Glomerular endothelial cell (primary cell): ENCODE results near the gene ATPAF1. TPM values are rescaled to one million over a fixed set of nuclear protein-coding genes. Genes with fewer than 3 reads are reported as not detected.
"Not testable (repeated sequence)": the region's sequence is repeated elsewhere in the genome, so short reads cannot be mapped to it uniquely, and the experiment has no call there.

ENCODE experiments used
- DNase-seq: peaks from one replicate; pipeline ENCODE4 v3.0.0-alpha.2; 2011; ENCODE audit warnings: low read depth, low spot score; ENCODE audit errors: extremely low read depth
- total RNA-seq: library from RNA; depleted of rRNA; stranded (reverse); fragments of >200 nt; gene quantifications from 2 replicates; pipeline ENCODE4 v1.2.3, GENCODE V29; 2015

Gene ATPAF1
- total RNA-seq, 1 donor from 2014 or later = 20.1 TPM

DNA sequence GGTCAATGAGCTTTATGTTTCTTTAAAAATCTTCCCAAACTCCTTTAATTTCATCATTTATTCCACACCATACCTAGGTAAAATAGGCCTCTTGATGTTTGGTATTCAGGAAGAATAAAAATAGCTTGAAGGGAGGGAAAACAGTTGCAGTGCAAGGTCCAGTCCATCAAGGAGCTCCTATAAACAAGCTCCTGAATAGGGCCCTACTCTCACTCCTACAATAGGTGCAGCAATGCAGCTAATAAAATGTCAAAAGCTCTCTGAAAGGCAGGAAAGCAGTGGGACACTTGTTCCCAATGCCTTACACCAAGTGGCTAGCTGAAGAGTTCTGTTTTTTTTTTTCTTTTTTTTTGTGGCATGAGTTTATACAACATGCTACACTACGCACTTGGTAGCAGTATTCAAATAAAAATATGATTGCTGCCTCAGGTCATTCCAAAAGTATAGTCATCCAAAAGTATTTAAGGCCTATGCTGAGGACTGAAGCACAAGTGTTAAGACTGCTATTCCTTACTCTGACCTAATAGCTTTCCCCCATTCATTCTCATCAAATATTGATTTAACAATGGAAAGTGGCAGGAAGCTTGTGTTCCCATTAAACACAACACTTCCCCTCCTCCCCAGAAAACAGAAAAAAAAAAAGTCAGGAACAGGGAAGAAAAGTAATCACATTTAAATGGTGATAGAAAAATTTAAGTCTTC lies 13.3 kb upstream of the ATPAF1 start:
- no peak for DNase-seq

GRCh38 chr1:46679789-46680573 lies 11.8 kb upstream of the ATPAF1 start:
- no peak for DNase-seq

- DNase-seq = no peak
Observed at GRCh38 chr1:46677339-46677738, 9.2 kb upstream of the ATPAF1 start.

DNA sequence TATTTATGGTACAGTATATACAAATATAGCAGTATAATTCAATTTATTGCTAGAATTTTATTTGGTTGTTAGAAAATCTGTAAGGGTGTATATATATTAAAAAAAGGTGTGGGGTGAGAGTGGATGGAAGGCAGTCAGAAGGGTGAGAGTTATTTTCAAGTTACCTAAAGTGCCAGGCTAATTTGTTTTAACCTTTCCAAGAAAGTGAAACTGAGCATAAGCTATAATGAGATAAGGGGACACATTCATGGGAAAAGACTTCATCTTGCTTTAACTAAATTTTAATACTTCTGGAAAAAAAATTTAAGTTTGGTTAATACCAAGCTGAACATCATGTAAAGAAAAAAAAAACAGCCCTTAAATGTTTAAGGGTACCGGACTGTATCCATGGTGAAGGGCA lies 8.4 kb upstream of the ATPAF1 start:
- no peak for DNase-seq

GRCh38 chr1:46675549-46676314 lies 7.6 kb upstream of the ATPAF1 start:
- no peak for DNase-seq

GRCh38 chr1:46673749-46674182 lies 5.6 kb upstream of the ATPAF1 start:
- DNase-seq = no peak

GRCh38 chr1:46672696-46673095 lies 4.5 kb upstream of the ATPAF1 start:
- no peak for DNase-seq

DNA sequence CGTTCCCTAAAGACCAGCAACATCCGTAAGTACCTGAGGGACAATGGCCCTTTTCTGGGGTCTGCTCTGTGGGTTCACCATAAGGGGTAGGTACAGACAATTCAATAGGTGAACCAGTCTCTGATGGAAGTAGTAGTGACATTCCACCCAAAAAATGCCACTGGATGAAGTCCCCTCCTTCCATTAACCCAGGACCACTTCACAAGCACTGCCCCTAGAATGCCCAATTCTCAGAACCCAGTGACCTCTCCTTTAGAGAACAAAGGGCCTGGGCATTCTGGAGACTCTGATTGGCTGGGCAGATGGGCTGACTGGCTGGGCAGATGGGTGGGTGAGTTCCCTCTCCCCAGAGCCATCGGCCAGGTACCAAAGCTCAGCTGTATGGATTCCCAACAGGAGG lies 3.4 kb upstream of the ATPAF1 start, which contains the start of gene TEX38:
Gene TEX38 (plus strand): TSS at position 301 of the 400 bp plus-strand sequence. CDS start 81 bp downstream, at position 382.
- DNase-seq = no peak

DNA sequence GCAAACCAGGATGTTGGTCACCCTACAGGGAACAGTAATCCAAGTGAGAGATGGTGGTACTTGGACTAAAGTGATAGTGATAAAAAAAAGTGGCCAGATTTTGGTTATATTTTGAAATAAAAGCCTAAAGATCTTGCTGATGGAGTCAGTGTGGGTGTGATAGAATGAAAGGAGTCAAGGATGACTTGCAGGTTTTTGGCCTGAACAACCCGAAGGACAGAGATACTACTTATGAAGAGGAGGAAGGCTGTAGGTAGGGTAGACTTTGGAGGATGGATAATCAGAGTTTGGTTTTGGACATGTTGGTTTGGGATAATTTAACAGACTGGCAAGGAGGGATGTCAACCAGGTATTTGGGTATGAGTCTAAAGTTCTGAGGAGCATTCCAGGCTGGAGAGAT lies 2.0 kb upstream of the ATPAF1 start:
- DNase-seq = no peak

DNA sequence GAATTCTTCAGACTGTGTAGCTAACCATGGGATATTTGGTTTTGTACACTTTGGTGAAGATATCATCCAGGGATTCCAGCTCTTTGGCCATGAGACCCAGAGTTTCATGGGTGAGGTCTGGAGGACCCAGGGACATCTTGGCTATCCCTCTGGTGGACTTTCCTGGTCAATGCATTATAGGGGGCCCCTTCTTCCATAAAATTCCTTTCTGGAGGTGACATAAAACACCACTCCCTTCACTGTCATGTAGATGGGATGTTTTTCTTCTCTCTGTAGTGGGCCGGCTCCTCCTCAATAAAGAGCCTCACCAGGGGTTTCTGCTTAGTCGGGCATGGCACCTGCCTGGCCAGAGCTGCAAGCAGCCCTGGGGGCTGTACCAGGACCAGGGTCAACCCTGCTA lies 2.2 kb downstream of the ATPAF1 start:
- DNase-seq = no peak

DNA sequence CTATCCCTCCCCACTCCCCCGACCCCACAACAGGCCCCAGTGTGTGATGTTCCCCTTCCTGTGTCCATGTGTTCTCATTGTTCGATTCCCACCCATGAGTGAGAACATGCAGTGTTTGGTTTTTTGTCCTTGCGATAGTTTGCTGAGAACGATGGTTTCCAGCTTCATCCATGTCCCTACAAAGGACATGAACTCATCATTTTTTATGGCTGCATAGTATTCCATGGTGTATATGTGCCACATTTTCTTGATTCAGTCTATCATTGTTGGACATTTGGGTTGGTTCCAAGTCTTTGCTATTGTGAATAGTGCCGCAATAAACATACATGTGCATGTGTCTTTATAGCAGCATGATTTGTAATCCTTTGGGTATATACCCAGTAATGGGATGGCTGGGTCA lies 5.2 kb downstream of the ATPAF1 start:
- DNase-seq = not testable (repeated sequence)

DNA sequence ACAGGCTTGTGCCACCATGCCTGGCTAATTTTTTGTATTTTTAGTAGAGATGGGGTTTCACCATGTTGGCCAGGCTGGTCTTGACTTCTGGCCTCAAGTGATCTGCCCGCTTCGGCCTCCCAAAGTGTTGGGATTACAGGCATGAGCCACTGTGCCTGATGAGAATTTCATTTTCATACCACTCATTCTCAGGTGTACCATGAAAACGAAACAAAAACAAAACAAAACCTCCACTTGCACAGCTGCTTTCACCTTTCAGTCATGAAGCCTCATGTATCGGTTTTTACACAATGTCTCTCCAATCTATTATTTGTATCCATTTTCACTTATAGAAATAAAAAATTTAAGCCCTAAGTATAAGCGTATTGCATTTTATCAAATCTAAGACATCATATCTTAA lies 8.0 kb downstream of the ATPAF1 start:
- not testable (repeated sequence) for DNase-seq

DNA sequence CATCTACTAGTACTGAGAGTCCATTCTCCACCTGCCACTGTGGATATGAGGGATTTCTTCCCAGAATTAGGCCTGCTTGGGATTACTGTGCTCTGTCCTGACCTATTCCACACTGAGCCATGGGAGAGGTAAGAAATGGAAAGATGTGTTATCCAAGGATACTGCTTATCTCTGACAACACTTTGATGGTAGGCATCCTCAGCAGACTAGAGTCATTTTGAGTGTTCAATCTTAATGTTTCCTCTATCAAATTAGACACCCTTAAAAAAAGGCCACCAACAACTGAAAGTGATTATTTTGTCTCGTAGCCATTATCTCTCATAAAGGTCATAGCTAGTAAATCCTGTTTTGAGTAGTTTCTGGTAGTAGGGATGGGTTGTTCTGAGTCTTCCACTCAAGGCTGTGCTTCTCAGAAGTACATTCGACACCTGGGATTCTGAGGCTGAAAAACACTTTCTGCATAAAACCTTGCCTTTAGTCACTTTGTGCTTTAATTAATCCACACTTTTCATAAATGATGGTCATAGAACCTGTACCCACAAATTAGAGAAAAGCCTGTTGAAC lies 8.8 kb downstream of the ATPAF1 start:
- DNase-seq = no peak

GRCh38 chr1:46657775-46658174 lies 10.4 kb downstream of the ATPAF1 start:
- no peak for DNase-seq

DNA sequence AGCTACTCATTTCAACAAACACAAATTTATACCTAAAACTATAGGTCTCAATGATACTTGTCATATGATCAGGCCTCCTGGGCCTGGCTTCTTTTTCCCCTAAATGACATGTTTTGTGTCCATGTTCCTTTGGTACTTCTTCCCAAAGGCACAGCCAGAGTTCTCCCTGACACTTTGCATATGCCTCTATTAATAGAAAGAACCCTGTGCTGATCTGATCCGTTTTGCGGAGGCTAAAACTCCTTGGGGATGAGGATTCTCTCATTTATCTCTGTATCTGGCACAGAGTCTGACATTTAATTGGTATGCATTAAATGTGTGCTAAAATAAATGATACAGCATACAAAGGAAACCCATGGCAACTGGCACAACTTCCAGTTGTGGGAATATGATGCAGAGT lies 11.5 kb downstream of the ATPAF1 start:
- no peak for DNase-seq

DNA sequence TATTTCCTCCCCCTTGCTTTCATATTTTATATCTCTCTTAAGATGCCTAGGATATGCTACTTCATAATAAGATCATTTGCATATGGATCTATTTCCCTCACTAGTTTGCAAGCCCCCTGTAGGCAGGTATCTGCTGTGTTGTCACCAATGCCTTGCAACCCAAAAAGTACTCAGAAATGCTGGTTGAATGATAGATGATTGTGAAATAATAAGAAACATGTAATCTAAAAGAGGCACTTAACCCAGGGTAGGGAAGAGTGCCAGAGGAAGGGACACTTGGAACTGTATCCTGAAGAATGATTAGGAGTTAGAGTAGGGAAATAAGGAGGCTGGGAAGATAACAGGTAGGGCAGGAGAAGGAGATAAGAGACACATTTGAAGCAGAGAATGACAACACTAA lies 12.3 kb downstream of the ATPAF1 start:
- DNase-seq = no peak

GRCh38 chr1:46654698-46655097 lies 13.5 kb downstream of the ATPAF1 start:
- DNase-seq = not testable (repeated sequence)

DNA sequence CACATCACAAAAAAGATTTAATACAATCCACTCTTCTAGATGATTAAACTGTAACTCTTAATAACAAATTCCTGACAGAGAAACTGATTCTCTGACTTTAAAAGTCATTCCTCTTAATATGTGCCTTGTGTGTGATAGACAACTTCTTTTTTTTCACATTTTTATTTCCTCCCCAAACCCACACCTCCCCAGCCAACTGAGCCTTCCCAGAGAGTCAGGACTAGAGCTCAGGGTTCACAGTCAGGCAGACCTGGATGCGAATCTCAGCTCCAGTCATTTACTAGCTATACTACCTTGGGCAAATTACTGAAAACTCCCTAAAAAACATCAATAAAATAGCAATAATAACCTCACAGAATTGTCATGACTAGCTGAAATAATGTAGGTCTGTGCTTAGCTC lies 14.2 kb downstream of the ATPAF1 start:
- DNase-seq = no peak

DNA sequence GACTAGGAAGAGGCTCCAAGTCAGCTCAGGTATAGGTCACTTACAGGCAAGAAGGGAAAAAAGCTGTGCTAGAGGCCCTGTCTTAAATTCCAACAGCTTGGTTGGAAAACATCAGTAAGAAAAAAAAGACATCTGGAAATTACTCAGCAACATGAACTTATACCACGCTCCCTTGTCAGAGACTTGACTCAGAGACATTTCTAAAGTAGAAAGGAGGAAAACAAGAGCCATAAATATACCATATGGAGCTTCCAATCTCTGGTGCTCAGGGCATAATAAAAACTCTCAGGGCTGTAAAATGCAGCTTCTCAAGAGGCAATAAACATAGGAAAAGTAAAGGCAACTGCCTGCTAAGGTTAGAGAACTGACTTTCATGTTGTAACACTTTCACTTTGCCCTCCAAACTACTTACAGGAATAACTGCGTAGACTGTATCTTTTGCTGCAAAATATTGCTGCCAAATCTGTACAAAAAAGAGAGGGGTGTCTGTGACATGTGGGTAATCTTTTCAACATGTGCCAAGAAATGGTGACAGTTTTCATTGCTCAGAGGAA lies 14.7 kb downstream of the ATPAF1 start:
- DNase-seq = no peak

DNA sequence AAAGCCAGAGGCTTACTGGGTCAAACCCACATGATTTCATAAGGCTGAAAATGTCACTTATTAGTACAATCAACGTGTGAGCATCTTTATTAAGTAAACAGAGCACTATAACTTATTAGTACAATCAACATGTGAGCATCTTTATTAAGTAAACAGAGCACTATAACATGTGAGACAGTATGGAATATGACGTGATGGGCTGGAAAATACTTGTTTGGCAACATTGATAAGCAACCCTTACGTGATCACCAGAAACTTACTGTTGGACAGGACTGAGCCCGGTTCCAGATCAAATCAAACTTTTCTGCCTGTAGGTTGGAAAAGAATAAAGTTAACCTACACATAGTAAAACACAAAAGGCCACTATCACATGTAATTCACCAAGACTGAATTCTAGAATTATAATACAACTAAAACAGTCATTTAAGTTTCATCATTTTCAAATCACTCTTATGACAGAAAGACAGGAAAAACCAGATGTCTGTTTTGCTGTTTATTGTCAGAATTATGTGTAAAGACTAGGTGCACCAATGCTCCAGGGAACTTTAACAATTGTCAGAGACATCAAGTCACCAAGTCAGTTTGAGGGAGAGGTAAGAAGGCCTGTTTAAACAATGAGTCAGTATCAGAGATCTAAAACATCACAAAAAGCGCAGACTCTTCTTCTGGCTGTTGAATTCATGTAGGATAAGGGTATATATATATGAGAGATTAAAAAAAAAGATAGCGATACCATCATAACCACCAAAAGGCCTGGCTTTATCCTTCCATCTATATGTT lies 15.7 kb downstream of the ATPAF1 start:
- no peak for DNase-seq
